WTC11 (cell line): ENCODE results near the gene DLX6. TPM values are rescaled to one million over a fixed set of nuclear protein-coding genes. Genes with fewer than 3 reads are reported as not detected.

Experiments
- ATAC-seq: fragments of 200-7000 bp; cut with Tn5 transposase; 2 replicates; pipeline ENCODE4 v1.10.0; 2021; ENCODE audit warnings: mild to moderate bottlenecking, moderate library complexity
- CTCF ChIA-PET: fragments of 300-600 bp; sonication (Branson Sonifier 250); formaldehyde crosslinking; loops from one replicate; lab custom pipeline; 2021; ENCODE audit warnings: antibody characterized with exemption; lab: Charles Lee
- POLR2A ChIA-PET: fragments of 350-600 bp; sonication (Branson Sonifier 250); formaldehyde crosslinking; loops from one replicate; lab custom pipeline; 2021; ENCODE audit warnings: antibody characterized with exemption; lab: Charles Lee
- DNase-seq: peaks from one replicate; pipeline ENCODE4 v3.0.0; 2021; ENCODE audit warnings: low spot score
- H3K27ac Mint-ChIP-seq: 2 replicates; pipeline ENCODE4 v1.8.0; 2021; ENCODE audit warnings: mixed read lengths
- H3K27me3 Mint-ChIP-seq: 2 replicates; pipeline ENCODE4 v1.8.0; 2021; ENCODE audit warnings: low read depth, mild to moderate bottlenecking, moderate library complexity, mixed read lengths
- H3K36me3 Mint-ChIP-seq: 2 replicates; pipeline ENCODE4 v1.8.0; 2021; ENCODE audit warnings: mixed read lengths
- H3K4me1 Mint-ChIP-seq: 2 replicates; pipeline ENCODE4 v1.8.0; 2022; ENCODE audit warnings: mixed read lengths
- H3K4me3 Mint-ChIP-seq: 2 replicates; pipeline ENCODE4 v1.8.0; 2021; ENCODE audit warnings: mild to moderate bottlenecking, moderate library complexity, mixed read lengths
- H3K9me3 Mint-ChIP-seq: 2 replicates; pipeline ENCODE4 v1.8.0; 2021; ENCODE audit warnings: mixed read lengths
- CREB1 ChIP-seq: sonication (generic); formaldehyde crosslinking; IDR thresholded peaks from 2 replicates; pipeline ENCODE4 v1.8.0; 2023; ENCODE audit warnings: mild to moderate bottlenecking, missing genetic modification reagents
- E2F1 ChIP-seq: sonication (generic); formaldehyde crosslinking; IDR thresholded peaks from 2 replicates; pipeline ENCODE4 v1.8.0; 2022; ENCODE audit warnings: mild to moderate bottlenecking, missing genetic modification reagents
- ERG ChIP-seq: fragments of 250-450 bp; sonication (Bioruptor Pico); IDR thresholded peaks from 2 replicates; pipeline ENCODE4 v1.8.0; 2021; ENCODE audit warnings: mild to moderate bottlenecking
- GABPB1 ChIP-seq: sonication (generic); formaldehyde crosslinking; IDR thresholded peaks from 2 replicates; pipeline ENCODE4 v1.8.1; 2023; ENCODE audit warnings: mild to moderate bottlenecking, missing genetic modification reagents
- GRHL2 ChIP-seq: fragments of 250-450 bp; sonication (Bioruptor Pico); IDR thresholded peaks from 2 replicates; pipeline ENCODE4 v1.8.0; 2022; ENCODE audit warnings: mild to moderate bottlenecking, moderate library complexity; ENCODE audit not compliant: insufficient replicate concordance, severe bottlenecking
- HMGA2 ChIP-seq: fragments of 250-450 bp; sonication (Bioruptor Pico); IDR thresholded peaks from 2 replicates; pipeline ENCODE4 v1.4.0; 2021; ENCODE audit warnings: mild to moderate bottlenecking, moderate library complexity
- IRF2 ChIP-seq: sonication (generic); formaldehyde crosslinking; IDR thresholded peaks from 2 replicates; pipeline ENCODE4 v1.8.0; 2022; ENCODE audit warnings: low read depth, missing genetic modification reagents, borderline replicate concordance
- MLX ChIP-seq: sonication (generic); formaldehyde crosslinking; IDR thresholded peaks from 2 replicates; pipeline ENCODE4 v1.8.1; 2023; ENCODE audit warnings: mild to moderate bottlenecking, missing genetic modification reagents, moderate library complexity
- NR1H2 ChIP-seq: sonication (generic); formaldehyde crosslinking; IDR thresholded peaks from 2 replicates; pipeline ENCODE4 v1.9.0; 2021; ENCODE audit warnings: mild to moderate bottlenecking, moderate library complexity, missing genetic modification reagents
- NR2C2 ChIP-seq: sonication (generic); formaldehyde crosslinking; IDR thresholded peaks from 2 replicates; pipeline ENCODE4 v1.8.0; 2022; ENCODE audit warnings: mild to moderate bottlenecking, missing genetic modification reagents
- NR3C1 ChIP-seq: sonication (generic); formaldehyde crosslinking; conservative IDR thresholded peaks from 2 replicates; pipeline ENCODE4 v1.8.1; 2023; ENCODE audit warnings: low read depth, mild to moderate bottlenecking, missing genetic modification reagents
- OVOL2 ChIP-seq: fragments of 250-450 bp; sonication (Bioruptor Pico); IDR thresholded peaks from 2 replicates; pipeline ENCODE4 v1.9.0; 2021; ENCODE audit warnings: mild to moderate bottlenecking, borderline replicate concordance
- PRRX2 ChIP-seq: fragments of 250-450 bp; sonication (Bioruptor Pico); IDR thresholded peaks from 2 replicates; pipeline ENCODE4 v1.8.0; 2021; ENCODE audit warnings: mild to moderate bottlenecking
- RORB ChIP-seq: fragments of 250-450 bp; sonication (Bioruptor Pico); IDR thresholded peaks from 2 replicates; pipeline ENCODE4 v1.9.0; 2021; ENCODE audit warnings: mild to moderate bottlenecking
- SOX15 ChIP-seq: fragments of 250-450 bp; sonication (Bioruptor Pico); IDR thresholded peaks from 2 replicates; pipeline ENCODE4 v1.9.0; 2021; ENCODE audit warnings: mild to moderate bottlenecking
- TEAD4 ChIP-seq: sonication (generic); formaldehyde crosslinking; IDR thresholded peaks from 2 replicates; pipeline ENCODE4 v1.8.0; 2022; ENCODE audit warnings: mild to moderate bottlenecking, missing genetic modification reagents
- USF1 ChIP-seq: sonication (generic); formaldehyde crosslinking; IDR thresholded peaks from 2 replicates; pipeline ENCODE4 v1.8.0; 2022; ENCODE audit warnings: mild to moderate bottlenecking, missing genetic modification reagents
- ZNF281 ChIP-seq: sonication (generic); formaldehyde crosslinking; IDR thresholded peaks from 2 replicates; pipeline ENCODE4 v1.8.0; 2023; ENCODE audit warnings: mild to moderate bottlenecking, missing genetic modification reagents
- ZNF396 ChIP-seq: fragments of 250-450 bp; sonication (Bioruptor Pico); IDR thresholded peaks from 2 replicates; pipeline ENCODE4 v1.8.0; 2021; ENCODE audit warnings: mild to moderate bottlenecking, moderate library complexity, borderline replicate concordance
- ZNF423 ChIP-seq: fragments of 250-450 bp; sonication (Bioruptor Pico); IDR thresholded peaks from 2 replicates; pipeline ENCODE4 v2.1.2; 2022; ENCODE audit warnings: mild to moderate bottlenecking, moderate library complexity
- ZNF425 ChIP-seq: fragments of 250-450 bp; sonication (Bioruptor Pico); conservative IDR thresholded peaks from 2 replicates; pipeline ENCODE4 v1.9.0; 2021; ENCODE audit warnings: mild to moderate bottlenecking
- ZNF671 ChIP-seq: fragments of 250-450 bp; sonication (Bioruptor Pico); IDR thresholded peaks from 2 replicates; pipeline ENCODE4 v1.8.0; 2021; ENCODE audit warnings: mild to moderate bottlenecking
- ZSCAN18 ChIP-seq: fragments of 250-450 bp; sonication (Bioruptor Pico); IDR thresholded peaks from 2 replicates; pipeline ENCODE4 v2.1.2; 2022; ENCODE audit warnings: mild to moderate bottlenecking, moderate library complexity
- total RNA-seq: library from RNA; stranded (reverse); gene quantifications from 3 replicates; pipeline ENCODE4 v1.2.3, GENCODE V29; 2021

DLX6 gene
- total RNA-seq, 1 experiment from 2014 or later: 0.09 TPM

- H3K36me3 Mint-ChIP-seq: peaks cover 3% of the 10 kb centered on the region; the same call in 1 of the 2 replicates
- TF ChIP-seq GABPB1 (CRISPR knock-in tag) (no peak), HMGA2 (CRISPR knock-in tag) (no peak), NR2C2 (CRISPR knock-in tag) (no peak), RORB (no peak), GRHL2 (CRISPR knock-in tag) (no peak), ZSCAN18 (no peak), ZNF281 (CRISPR knock-in tag) (no peak), MLX (no peak), TEAD4 (CRISPR knock-in tag) (no peak), NR1H2 (CRISPR knock-in tag) (no peak), SOX15 (CRISPR knock-in tag) (no peak), ERG (CRISPR knock-in tag) (no peak), IRF2 (CRISPR knock-in tag) (no peak), CREB1 (CRISPR knock-in tag) (no peak), PRRX2 (no peak), ZNF671 (CRISPR knock-in tag) (no peak)
- TF ChIP-seq, all 79 proteins: peak for 0
- Mint-ChIP-seq H3K9me3 (no peaks in the 10 kb centered on the region), H3K27ac (no peak overlapping the region), H3K27me3 (peaks cover 97% of the 10 kb centered on the region), H3K4me3 (no peak overlapping the region), H3K4me1 (peaks cover 40% of the 10 kb centered on the region)
- no peak for DNase-seq
- ChIA-PET CTCF (no interaction called here), POLR2A (no interaction called here)
- ATAC-seq: no peak
Measured at GRCh38 chr7:97008275-97008917, 3.0 kb downstream of the DLX6 start.

- Mint-ChIP-seq H3K27me3 (peaks cover 97% of the 10 kb centered on the region), H3K4me1 (peaks cover 39% of the 10 kb centered on the region), H3K36me3 (peaks cover 3% of the 10 kb centered on the region; the same call in 1 of the 2 replicates), H3K9me3 (no peaks in the 10 kb centered on the region), H3K4me3 (0 out of 2 replicates have a peak overlapping the region, but pooled peaks have one; percentile 23), H3K27ac (no peak overlapping the region)
- ATAC-seq: no peak
- no peak for DNase-seq
- ChIA-PET POLR2A (no interaction called here), CTCF (no interaction called here)
- TF ChIP-seq OVOL2 (CRISPR knock-in tag) (no peak), ZNF423 (CRISPR knock-in tag) (no peak), E2F1 (CRISPR knock-in tag) (no peak), USF1 (CRISPR knock-in tag) (no peak), NR3C1 (CRISPR knock-in tag) (no peak), ZNF396 (CRISPR knock-in tag) (no peak), ZNF425 (CRISPR knock-in tag) (no peak)
Measured at GRCh38 chr7:97009753-97010732, 4.7 kb downstream of the DLX6 start.
